NT2/D1 (cell line): ENCODE data around the gene SLC4A7.
"Not testable (repeated sequence)": the region's sequence is repeated elsewhere in the genome, so short reads cannot be mapped to it uniquely, and the experiment has no call there.

Experiments
- DNase-seq: peaks from one replicate; pipeline ENCODE4 v3.0.0-alpha.2; 2011; ENCODE audit warnings: low read depth, low spot score
- H3K27me3 ChIP-seq: 2 replicates; pipeline ENCODE4 v1.6.0; 2011; ENCODE audit warnings: mild to moderate bottlenecking; ENCODE audit not compliant: insufficient read length, insufficient read depth
- H3K36me3 ChIP-seq: 2 replicates; pipeline ENCODE4 v1.6.1; 2011; ENCODE audit warnings: mild to moderate bottlenecking, low read length, mixed read lengths; ENCODE audit not compliant: insufficient read depth, insufficient read length
- H3K4me1 ChIP-seq: 2 replicates; pipeline ENCODE4 v1.5.1; 2011; ENCODE audit not compliant: insufficient read depth, insufficient read length
- H3K4me3 ChIP-seq: 2 replicates; pipeline ENCODE4 v1.5.1; 2011; ENCODE audit warnings: low read depth; ENCODE audit not compliant: insufficient read length
- H3K9ac ChIP-seq: 2 replicates; pipeline ENCODE4 v1.6.0; 2011; ENCODE audit warnings: low read depth; ENCODE audit not compliant: insufficient read length
- H3K9me3 ChIP-seq: 2 replicates; pipeline ENCODE4 v1.5.1; 2011; ENCODE audit warnings: mild to moderate bottlenecking, low read length; ENCODE audit not compliant: insufficient read depth
- SUZ12 ChIP-seq: IDR thresholded peaks from 2 replicates; pipeline ENCODE4 v1.6.1; 2011; ENCODE audit not compliant: insufficient read length, insufficient read depth; ENCODE audit errors: extremely low read depth
- YY1 ChIP-seq: IDR thresholded peaks from 2 replicates; pipeline ENCODE4 v1.6.1; 2011; ENCODE audit not compliant: insufficient read length, insufficient read depth
- ZNF274 ChIP-seq: IDR thresholded peaks from 2 replicates; pipeline ENCODE4 v1.6.1; 2011; ENCODE audit warnings: mild to moderate bottlenecking, low read depth, low read length

Gene SLC4A7

GRCh38 chr3:27392950-27393679, 91.1 kb downstream of the SLC4A7 start:
- H3K9ac ChIP-seq = no peak overlapping the region
- H3K36me3 ChIP-seq = peaks cover 83% of the 10 kb centered on the region
- no peaks in the 10 kb centered on the region for H3K27me3 ChIP-seq
- no peak for DNase-seq
- H3K4me1 ChIP-seq = no peaks in the 10 kb centered on the region
- TF ChIP-seq ZNF274 (no peak), SUZ12 (no peak), YY1 (no peak)
- H3K4me3 ChIP-seq = no peak overlapping the region
- no peaks in the 10 kb centered on the region for H3K9me3 ChIP-seq

- H3K36me3 ChIP-seq = peaks cover 80% of the 10 kb centered on the region
- H3K9ac ChIP-seq, H3K4me3 ChIP-seq, H3K9me3 ChIP-seq, H3K27me3 ChIP-seq, H3K4me1 ChIP-seq, DNase-seq: not testable (repeated sequence)
Observed at GRCh38 chr3:27392414-27392813, 91.8 kb downstream of the SLC4A7 start.

DNA sequence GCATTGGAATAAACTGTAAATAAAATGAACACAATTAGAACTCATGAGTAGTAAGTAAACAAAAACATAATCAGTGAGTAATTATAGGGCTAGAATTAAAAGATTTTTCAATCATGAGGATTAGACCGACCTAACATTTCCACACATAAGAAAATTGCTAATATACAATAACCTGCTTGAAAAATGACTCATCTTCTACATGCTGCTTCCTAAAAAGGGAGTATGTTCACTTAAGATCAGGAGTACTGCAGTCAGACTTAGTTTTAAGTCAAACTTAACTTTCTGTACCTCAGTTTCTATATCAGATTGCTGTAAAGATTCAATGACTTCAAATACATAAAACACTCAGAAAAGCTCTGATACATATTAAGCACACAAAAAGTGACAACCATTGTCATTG, 92.4 kb downstream of the SLC4A7 start:
- Histone ChIP-seq H3K9me3 (no peaks in the 10 kb centered on the region), H3K9ac (no peak overlapping the region), H3K27me3 (no peaks in the 10 kb centered on the region), H3K4me1 (no peaks in the 10 kb centered on the region), H3K4me3 (no peak overlapping the region), H3K36me3 (peaks cover 84% of the 10 kb centered on the region)
- TF ChIP-seq SUZ12 = no peak
- TF ChIP-seq YY1 = no peak
- DNase-seq = no peak

- TF ChIP-seq SUZ12 = no peak
- TF ChIP-seq ZNF274 = no peak
- no peak for TF ChIP-seq YY1
- Histone ChIP-seq H3K36me3 (peaks cover 87% of the 10 kb centered on the region), H3K4me3 (no peak overlapping the region), H3K27me3 (no peaks in the 10 kb centered on the region), H3K9ac (no peak overlapping the region), H3K9me3 (no peaks in the 10 kb centered on the region), H3K4me1 (no peaks in the 10 kb centered on the region)
- peak; percentile 13 for DNase-seq
Observed at GRCh38 chr3:27387625-27388024, 96.6 kb downstream of the SLC4A7 start.

GRCh38 chr3:27385504-27385903, 98.7 kb downstream of the SLC4A7 start:
- Histone ChIP-seq H3K9ac (no peak overlapping the region), H3K36me3 (peaks cover 88% of the 10 kb centered on the region), H3K9me3 (no peaks in the 10 kb centered on the region), H3K4me3 (no peak overlapping the region), H3K27me3 (no peaks in the 10 kb centered on the region), H3K4me1 (no peaks in the 10 kb centered on the region)
- TF ChIP-seq SUZ12 (no peak), ZNF274 (no peak), YY1 (no peak)
- no peak for DNase-seq

DNA sequence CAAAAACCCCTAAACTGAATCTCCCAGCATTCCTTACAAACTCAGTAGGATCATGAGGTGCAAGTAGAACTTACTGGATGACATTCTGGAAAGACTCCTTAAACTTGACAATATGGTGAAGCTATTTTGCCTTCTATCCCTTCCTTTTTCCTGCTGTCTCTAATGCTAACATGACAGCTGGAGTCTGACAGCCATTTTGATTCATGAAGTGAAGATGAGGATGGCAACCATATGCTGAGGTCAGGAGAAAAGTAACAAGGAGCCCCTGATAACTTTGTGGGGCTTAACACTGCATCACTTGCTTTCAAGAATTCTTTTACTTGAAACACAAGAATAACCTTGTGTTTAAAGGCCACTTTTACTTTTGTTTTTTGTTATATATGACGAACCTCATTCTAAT, 100.0 kb downstream of the SLC4A7 start:
- no peak for DNase-seq
- H3K36me3 ChIP-seq = peaks cover 79% of the 10 kb centered on the region
- no peaks in the 10 kb centered on the region for H3K9me3 ChIP-seq

GRCh38 chr3:27380433-27381357, 103.5 kb downstream of the SLC4A7 start:
- Histone ChIP-seq H3K4me3 (no peak overlapping the region), H3K9me3 (no peaks in the 10 kb centered on the region), H3K36me3 (peaks cover 78% of the 10 kb centered on the region), H3K4me1 (no peaks in the 10 kb centered on the region), H3K9ac (no peak overlapping the region), H3K27me3 (no peaks in the 10 kb centered on the region)
- TF ChIP-seq YY1 (no peak), ZNF274 (no peak), SUZ12 (no peak)
- DNase-seq = no peak

More for the DNA sequence above, 100.0 kb downstream of the SLC4A7 start:
- TF ChIP-seq ZNF274 (no peak), SUZ12 (no peak), YY1 (no peak)
- Histone ChIP-seq H3K4me3 (no peak overlapping the region), H3K27me3 (no peaks in the 10 kb centered on the region), H3K4me1 (no peaks in the 10 kb centered on the region), H3K9ac (no peak overlapping the region)
